Prostate gland (tissue), 2 donors: ENCODE results near the gene TNK1. TPM values are rescaled to one million over a fixed set of nuclear protein-coding genes. Genes with fewer than 3 reads are reported as not detected.
A peak's percentile ranks its signal among the peaks of the same experiment; 100 is the strongest.

Experiments
- DNase-seq: peaks from one replicate; pipeline ENCODE4 v3.0.0-alpha.2; 2019; ENCODE audit warnings: low spot score
- H3K27ac ChIP-seq, 2 donors: fragments of 200-600 bp; sonication (generic); 2 replicates each; pipeline ENCODE4 v1.5.1; 2017 to 2019
- H3K27me3 ChIP-seq: fragments of 200-600 bp; sonication (generic); replicated peaks from 2 replicates; pipeline ENCODE4 v1.5.1; 2019; ENCODE audit not compliant: insufficient read depth
- H3K36me3 ChIP-seq, 2 donors: fragments of 200-600 bp; sonication (generic); 1 replicate in 1 of 2; 2 replicates in 1 of 2; pipeline versions ENCODE4 v1.5.1 to v1.8.1; 2017 to 2019
- H3K4me1 ChIP-seq: fragments of 200-600 bp; sonication (generic); replicated peaks from 2 replicates; pipeline ENCODE4 v1.5.1; 2019
- H3K4me3 ChIP-seq, 2 donors: fragments of 200-600 bp; sonication (generic); 2 replicates each; pipeline ENCODE4 v1.5.1; 2017 to 2019
- H3K9me3 ChIP-seq: fragments of 200-600 bp; sonication (generic); 2 replicates; pipeline ENCODE4 v1.5.1; 2017
- POLR2A ChIP-seq: fragments of 450-650 bp; IDR thresholded peaks from one replicate; pipeline ENCODE4 v1.6.1; 2016; ENCODE audit warnings: antibody characterized with exemption, mild to moderate bottlenecking
- POLR2AphosphoS5 ChIP-seq: sonication (generic); formaldehyde crosslinking; IDR thresholded peaks from one replicate; pipeline ENCODE4 v1.6.1; 2017; ENCODE audit warnings: antibody characterized with exemption
- WGBS: methylation state at CpG from one replicate; pipeline ENCODE4 v1.1.5; 2018; 5-methylcytosine and 5-hydroxymethylcytosine counted together
- intact Hi-C: fragments of 100-400 bp; cut with DNase I; formaldehyde crosslinking; loops from one replicate; pipeline ENCODE4 v1.14.2; 2022
- total RNA-seq, 2 donors: library from RNA; depleted of rRNA; stranded (reverse); fragments of >200 nt; gene quantifications; one replicate each; pipeline ENCODE4 v1.1.0, GENCODE V29; 2016
- TF ChIP-seq, protein P1 (sequence below), 4 experiments: fragments of 200-600 bp in 2 of 4; fragments of 450-650 bp in 2 of 4; sonication (generic) in 2 of 4; IDR thresholded peaks; 1 replicate in 3 of 4; 2 replicates in 1 of 4; pipeline ENCODE4 v1.5.1; 2016 to 2019; ENCODE audit warnings: antibody characterized with exemption in 4 of 4, mild to moderate bottlenecking in 2 of 4, moderate library complexity in 2 of 4

Gene TNK1
- total RNA-seq, 2 donors from 2014 or later: 9.9 to 28.4 TPM

DNA sequence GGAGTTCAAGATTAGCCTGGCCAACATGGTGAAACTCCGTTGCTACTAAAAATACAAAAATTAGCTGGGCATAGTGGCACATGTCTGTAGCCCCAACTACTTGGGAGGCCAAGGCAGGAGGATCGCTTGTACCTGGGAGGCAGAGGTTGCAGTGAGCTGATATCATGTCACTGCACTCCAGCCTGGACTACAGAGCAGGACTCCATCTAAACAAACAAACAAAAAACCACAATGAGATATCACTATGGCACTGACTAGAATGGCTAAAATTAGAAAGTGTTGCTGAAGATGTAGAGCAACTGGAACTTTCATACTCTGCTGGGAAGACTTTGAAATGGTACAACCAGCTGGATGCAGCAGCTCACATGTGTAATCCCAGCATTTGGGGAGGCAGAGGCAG, 6.5 kb upstream of the TNK1 start:
- TF ChIP-seq POLR2A: no peak
- TF ChIP-seq POLR2AphosphoS5: no peak
- TF ChIP-seq, protein P1, sequence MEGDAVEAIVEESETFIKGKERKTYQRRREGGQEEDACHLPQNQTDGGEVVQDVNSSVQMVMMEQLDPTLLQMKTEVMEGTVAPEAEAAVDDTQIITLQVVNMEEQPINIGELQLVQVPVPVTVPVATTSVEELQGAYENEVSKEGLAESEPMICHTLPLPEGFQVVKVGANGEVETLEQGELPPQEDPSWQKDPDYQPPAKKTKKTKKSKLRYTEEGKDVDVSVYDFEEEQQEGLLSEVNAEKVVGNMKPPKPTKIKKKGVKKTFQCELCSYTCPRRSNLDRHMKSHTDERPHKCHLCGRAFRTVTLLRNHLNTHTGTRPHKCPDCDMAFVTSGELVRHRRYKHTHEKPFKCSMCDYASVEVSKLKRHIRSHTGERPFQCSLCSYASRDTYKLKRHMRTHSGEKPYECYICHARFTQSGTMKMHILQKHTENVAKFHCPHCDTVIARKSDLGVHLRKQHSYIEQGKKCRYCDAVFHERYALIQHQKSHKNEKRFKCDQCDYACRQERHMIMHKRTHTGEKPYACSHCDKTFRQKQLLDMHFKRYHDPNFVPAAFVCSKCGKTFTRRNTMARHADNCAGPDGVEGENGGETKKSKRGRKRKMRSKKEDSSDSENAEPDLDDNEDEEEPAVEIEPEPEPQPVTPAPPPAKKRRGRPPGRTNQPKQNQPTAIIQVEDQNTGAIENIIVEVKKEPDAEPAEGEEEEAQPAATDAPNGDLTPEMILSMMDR (IDR thresholded peaks at IDR 0.05): no peak
- WGBS: 94% methylated on average over 2 of the region's 2 CpGs
- intact Hi-C loops: no loop called here

DNA sequence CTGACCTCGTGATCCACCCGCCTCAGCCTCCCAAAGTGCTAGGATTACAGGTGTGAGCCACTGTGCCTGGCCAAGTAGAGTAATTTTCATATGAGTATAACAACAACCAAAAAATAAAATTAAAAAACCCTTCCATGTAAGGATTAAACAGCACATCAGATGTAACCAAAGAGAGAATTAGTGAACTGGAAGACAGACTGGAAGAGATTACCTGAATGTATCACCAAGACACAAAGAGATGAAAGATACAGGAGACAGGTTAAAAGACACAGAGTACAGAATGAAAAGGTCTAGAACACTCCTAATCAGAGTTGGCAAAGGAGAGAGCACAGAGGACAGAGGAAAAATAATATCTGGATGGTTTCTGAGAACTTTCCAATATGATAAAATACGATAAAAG, 1.8 kb upstream of the TNK1 start:
- DNase-seq: no peak
- intact Hi-C loops: no loop called here
- Histone ChIP-seq H3K36me3 (no peaks in the 10 kb centered on the region), H3K4me1 (peaks cover 10% of the 10 kb centered on the region), H3K4me3 (no peak overlapping the region), H3K27ac (no peak overlapping the region), H3K9me3 (no peaks in the 10 kb centered on the region), H3K27me3 (no peaks in the 10 kb centered on the region)
- 92% methylated on average over 3 of the region's 3 CpGs for WGBS
- TF ChIP-seq, protein P1 (IDR thresholded peaks at IDR 0.05): no peak
- TF ChIP-seq POLR2A (no peak), POLR2AphosphoS5 (no peak)

More for the DNA sequence above, 6.5 kb upstream of the TNK1 start:
- Histone ChIP-seq H3K36me3 (no peaks in the 10 kb centered on the region), H3K4me3 (no peak overlapping the region), H3K27me3 (no peaks in the 10 kb centered on the region), H3K9me3 (no peaks in the 10 kb centered on the region), H3K4me1 (no peaks in the 10 kb centered on the region), H3K27ac (no peak overlapping the region)
- no peak for DNase-seq

DNA sequence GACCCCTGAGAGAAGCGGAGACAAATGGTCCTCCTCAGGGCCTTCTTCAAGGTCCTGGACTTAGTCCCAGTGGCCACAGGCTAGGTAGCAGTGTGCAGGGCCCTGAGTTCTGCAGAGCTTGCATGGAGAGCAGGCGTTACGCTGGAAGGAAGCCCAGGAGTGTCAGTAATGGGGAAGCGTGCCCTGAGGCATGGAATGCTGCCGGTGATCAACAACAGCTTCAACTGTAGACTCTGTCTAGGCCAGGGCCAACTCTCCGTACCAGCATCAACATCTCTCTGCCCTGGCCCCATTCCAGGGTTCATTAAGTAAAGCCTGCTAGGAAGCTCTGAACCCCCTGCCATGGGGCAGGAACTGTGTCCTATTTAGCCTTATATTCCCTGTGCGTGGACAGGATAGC, 568 bp upstream of the TNK1 start:
- Histone ChIP-seq H3K27me3 (no peaks in the 10 kb centered on the region), H3K4me1 (peaks cover 10% of the 10 kb centered on the region), H3K36me3 (no peaks in the 10 kb centered on the region), H3K27ac (peak overlapping the region; percentile 72 to 75), H3K9me3 (no peaks in the 10 kb centered on the region), H3K4me3 (peak overlapping the region; percentile 38 to 47)
- intact Hi-C loops: no loop called here
- 29% methylated on average over 7 of the region's 7 CpGs for WGBS
- TF ChIP-seq POLR2A (no peak), POLR2AphosphoS5 (peak; percentile 39)
- TF ChIP-seq, protein P1 (IDR thresholded peaks at IDR 0.05): no peak
- peak; percentile 85 for DNase-seq

DNA sequence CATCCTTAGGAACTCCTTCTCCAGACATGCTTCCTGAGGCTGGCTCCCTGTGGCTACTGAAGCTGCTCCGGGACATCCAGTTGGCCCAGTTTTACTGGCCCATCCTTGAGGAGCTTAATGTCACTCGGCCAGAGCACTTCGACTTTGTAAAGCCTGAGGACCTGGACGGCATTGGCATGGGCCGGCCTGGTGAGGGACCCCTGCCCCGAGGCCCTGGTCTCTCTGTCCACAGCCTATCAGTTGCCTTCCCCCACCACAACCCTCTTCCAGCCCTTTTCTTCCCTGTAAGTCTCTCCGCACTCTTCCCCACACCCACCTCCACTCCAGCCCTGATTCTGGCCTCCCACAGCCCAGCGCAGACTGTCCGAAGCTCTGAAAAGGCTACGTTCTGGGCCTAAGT, 2.0 kb downstream of the TNK1 start:
- Histone ChIP-seq H3K9me3 (no peaks in the 10 kb centered on the region), H3K4me3 (no peak overlapping the region), H3K27ac (no peak overlapping the region), H3K4me1 (peaks cover 10% of the 10 kb centered on the region), H3K36me3 (no peaks in the 10 kb centered on the region), H3K27me3 (no peaks in the 10 kb centered on the region)
- TF ChIP-seq POLR2A: no peak
- TF ChIP-seq, protein P1 (IDR thresholded peaks at IDR 0.05): no peak
- no peak for TF ChIP-seq POLR2AphosphoS5
- 81% methylated on average over 10 of the region's 10 CpGs for WGBS
- intact Hi-C loops: no loop called here
- no peak for DNase-seq

DNA sequence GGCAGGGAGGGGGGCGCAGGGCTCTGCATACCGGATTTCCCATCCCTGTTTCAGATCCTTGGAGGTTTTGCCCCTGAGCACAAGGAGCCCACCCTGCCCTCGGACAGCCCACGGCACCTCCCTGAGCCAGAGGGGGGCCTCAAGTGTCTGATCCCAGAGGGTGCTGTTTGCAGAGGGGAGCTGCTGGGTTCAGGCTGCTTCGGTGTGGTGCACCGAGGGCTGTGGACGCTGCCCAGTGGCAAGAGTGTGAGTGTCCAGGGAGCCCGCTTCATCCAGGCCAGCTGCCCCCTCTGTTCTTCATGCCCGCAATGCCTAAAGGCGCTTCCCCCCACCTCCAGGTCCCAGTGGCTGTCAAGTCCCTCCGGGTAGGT, 2.5 kb downstream of the TNK1 start:
- WGBS: 82% methylated on average over 10 of the region's 11 CpGs
- Histone ChIP-seq H3K9me3 (no peaks in the 10 kb centered on the region), H3K27me3 (no peaks in the 10 kb centered on the region), H3K4me3 (peak overlapping the region in 1 of 2 donors; percentile 27), H3K27ac (no peak overlapping the region), H3K4me1 (peaks cover 10% of the 10 kb centered on the region), H3K36me3 (no peaks in the 10 kb centered on the region)
- intact Hi-C loops: no loop called here
- DNase-seq: no peak
- TF ChIP-seq, protein P1 (IDR thresholded peaks at IDR 0.05): no peak
- TF ChIP-seq POLR2A (no peak), POLR2AphosphoS5 (no peak)
